ENCODE measurements around the gene HSD11B2.

The HSD11B2 gene

DNA sequence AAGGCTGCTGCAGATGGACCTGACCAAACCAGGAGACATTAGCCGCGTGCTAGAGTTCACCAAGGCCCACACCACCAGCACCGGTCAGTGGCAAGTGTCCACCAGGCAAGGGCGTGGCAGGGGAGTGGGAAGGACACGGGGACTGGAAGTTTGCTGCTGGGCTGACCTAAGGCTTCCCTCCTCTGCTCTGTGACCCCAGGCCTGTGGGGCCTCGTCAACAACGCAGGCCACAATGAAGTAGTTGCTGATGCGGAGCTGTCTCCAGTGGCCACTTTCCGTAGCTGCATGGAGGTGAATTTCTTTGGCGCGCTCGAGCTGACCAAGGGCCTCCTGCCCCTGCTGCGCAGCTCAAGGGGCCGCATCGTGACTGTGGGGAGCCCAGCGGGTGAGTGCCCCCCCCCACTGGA, 4.8 kb downstream of the HSD11B2 start:
- no peak for DNase-seq (ENCODE audit: low read depth, low spot score)

DNA sequence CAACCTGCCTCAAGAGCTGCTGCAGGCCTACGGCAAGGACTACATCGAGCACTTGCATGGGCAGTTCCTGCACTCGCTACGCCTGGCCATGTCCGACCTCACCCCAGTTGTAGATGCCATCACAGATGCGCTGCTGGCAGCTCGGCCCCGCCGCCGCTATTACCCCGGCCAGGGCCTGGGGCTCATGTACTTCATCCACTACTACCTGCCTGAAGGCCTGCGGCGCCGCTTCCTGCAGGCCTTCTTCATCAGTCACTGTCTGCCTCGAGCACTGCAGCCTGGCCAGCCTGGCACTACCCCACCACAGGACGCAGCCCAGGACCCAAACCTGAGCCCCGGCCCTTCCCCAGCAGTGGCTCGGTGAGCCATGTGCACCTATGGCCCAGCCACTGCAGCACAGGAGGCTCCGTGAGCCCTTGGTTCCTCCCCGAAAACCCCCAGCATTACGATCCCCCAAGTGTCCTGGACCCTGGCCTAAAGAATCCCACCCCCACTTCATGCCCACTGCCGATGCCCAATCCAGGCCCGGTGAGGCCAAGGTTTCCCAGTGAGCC, 5.8 kb downstream of the HSD11B2 start:
- no peak for DNase-seq (ENCODE audit: low read depth, low spot score)

DNA sequence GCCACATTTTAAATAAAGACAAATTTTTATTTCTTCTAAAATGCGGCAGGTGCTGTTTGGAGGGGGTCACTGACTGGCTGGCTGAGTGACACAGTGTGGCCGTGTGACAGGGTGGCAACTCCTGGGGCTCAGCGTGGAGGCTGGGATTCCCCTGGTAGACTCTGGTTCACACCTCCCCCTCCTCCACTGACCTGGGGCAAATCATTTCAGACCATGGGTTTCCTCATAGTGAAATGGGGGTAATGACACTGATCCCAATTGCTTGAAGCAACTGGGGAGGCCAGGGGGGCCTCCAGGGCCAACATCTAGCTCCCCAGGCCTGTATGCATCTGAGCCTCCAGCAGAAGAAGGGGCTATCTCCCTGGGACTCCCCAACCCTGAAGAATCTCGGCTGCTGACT, 6.6 kb downstream of the HSD11B2 start:
- DNase-seq (ENCODE audit: low read depth, low spot score) = no peak

DNA sequence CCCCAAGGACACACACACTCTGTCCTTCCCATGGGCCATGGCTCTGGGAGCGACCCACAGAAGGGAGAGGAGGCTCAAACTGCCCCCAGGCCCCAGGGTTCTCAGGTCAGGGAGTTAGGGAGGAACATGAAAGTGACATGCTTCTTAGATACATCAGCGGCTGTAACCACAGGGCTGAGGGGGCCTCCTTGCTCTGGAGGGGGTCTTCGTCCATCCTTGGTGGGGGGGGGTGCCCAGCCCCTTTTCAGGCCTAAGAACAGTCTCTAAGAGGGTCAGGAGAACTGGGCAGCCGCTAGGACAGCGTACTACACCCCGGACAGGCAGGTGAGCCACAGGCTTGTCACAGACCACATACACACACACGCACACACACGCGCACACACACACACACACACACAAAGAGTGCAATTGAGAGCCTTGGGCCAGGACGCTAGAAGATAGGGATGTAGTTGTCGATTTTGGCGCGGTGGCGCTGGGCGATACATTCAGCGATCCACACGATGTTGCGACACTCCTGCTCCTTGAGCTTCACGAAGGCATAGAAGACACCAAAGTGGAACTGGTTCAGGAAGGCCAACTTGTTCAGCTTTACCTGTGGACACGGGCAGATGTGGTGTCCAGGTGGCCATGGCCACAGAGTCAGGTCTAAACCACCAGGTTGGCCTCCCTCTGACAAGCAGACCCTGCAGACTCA, 7.3 kb downstream of the HSD11B2 start:
- DNase-seq (ENCODE audit: low read depth, low spot score) = no peak

DNA sequence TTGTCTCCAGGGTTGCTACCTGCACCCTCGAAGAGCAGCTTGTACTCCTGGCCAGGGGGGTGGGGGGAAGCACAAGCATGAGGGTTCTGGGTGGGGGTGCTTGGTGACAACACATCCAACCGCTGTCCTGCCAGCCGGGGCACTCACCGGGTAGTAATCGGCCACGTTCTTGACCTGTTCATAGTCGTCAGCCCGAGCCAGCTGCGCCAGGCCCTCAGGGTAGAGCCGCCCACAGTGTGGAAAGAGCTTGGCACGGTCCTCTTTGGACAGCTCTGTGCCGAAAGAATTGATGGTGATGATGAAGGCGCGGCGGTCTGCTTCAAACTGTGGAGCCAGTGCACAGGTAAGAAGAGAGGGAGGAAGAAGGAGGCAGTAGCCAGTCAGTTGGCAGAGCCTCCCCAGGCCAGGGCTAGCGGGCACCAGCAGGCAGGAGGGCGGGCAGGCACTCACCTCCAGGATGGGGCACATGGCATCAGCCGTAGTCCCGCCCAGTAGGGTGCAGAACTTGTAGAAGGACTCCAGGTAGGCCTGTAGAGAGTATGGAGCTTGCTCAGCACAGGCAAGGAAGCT, 8.0 kb downstream of the HSD11B2 start:
- no peak for DNase-seq (ENCODE audit: low read depth, low spot score)

DNA sequence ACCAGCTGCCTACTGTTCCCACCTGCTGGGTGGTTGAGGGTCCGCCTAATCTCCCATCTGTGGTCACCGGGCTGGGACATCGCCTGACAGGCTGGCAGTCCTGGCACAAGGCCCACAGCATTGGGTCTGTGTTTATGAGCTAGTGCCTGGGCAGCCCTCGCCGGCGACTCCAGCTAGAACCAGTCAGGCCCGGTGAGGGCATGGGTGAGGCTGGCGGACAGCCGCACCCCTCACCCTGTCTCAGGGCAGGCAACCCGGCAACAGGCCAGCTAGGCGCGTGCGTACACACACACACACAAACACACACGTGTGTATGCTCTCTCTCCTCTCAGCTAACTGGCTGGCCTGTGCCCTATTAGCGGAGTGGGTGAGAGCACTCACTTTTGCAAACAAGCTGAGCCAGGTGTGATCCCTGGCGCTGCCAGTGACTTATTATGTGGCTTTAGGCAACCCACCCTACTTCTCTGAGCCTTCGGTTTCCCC, 10.4 kb downstream of the HSD11B2 start:
- no peak for DNase-seq (ENCODE audit: low read depth, low spot score)

DNA sequence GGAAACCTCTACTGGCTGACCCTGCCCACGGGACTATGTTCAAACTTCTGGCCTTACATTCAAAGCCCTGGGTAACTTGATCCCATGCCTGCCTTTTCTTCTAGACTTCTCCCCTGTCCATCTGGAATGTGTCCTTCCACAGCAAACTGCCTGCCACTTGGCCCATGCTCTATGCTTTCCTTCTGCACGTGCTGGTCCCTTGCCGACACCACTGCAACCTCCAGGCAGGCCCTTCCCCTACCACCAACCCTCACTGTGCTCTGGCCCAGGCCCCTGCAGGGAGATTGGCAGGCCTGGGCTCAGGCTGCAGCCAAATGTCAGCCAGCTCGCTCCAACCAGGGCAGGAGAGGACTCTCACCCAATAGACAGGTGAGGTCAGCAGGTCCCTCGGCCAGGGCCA, 11.0 kb downstream of the HSD11B2 start:
- no peak for DNase-seq (ENCODE audit: low read depth, low spot score)

DNA sequence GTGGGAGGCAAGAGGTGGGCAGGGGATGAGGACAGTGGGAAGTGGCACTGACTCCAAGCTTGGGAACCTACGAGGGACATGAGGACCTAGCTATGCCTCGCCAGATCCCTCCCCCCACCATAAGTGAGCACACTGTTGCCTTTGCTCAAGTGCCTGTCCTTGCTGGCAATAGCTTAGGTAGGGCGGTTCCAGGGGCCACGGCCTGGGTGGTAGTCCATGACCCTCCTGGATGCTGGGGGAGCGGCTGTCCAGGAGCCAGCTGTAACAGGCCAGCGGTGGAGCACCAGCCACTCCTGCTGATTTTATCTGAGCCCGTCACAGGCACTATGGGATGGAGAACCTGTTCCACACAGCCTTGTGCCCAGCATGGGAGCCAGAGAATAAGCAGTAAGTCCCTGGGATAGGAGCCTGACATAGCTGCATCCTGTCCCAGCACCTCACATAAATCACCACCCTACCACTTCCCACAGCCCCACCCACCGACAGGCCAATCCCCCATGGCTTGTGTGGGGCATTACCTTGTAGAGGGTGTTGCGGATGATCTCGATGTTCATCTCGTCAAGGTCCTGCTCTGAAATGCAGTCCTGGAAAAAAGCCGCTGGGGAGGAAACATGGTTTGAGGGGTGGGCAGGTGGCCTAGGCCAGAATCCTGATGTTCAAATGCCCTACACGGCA, 11.8 kb downstream of the HSD11B2 start:
- no peak for DNase-seq (ENCODE audit: low read depth, low spot score)

DNA sequence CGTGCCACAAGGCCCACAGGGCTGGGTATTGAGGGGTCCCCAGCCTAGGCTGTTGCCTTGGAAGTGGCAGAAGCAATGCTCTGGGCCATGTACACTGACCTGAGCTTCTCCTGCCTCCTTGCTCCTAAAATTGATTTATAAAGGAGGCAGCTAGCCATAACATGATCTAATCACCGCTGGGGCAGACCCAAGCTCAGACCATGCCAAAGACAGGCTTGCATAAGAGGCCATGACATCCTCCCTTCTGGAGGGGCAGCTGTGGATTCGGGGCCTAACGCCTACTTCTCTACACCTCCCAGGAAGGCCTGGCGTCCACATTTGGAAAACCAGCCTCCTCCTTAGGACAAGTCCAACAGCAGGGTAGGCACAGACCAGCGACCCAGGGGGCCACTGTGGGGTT, 12.3 kb downstream of the HSD11B2 start:
- no peak for DNase-seq (ENCODE audit: low read depth, low spot score)

DNA sequence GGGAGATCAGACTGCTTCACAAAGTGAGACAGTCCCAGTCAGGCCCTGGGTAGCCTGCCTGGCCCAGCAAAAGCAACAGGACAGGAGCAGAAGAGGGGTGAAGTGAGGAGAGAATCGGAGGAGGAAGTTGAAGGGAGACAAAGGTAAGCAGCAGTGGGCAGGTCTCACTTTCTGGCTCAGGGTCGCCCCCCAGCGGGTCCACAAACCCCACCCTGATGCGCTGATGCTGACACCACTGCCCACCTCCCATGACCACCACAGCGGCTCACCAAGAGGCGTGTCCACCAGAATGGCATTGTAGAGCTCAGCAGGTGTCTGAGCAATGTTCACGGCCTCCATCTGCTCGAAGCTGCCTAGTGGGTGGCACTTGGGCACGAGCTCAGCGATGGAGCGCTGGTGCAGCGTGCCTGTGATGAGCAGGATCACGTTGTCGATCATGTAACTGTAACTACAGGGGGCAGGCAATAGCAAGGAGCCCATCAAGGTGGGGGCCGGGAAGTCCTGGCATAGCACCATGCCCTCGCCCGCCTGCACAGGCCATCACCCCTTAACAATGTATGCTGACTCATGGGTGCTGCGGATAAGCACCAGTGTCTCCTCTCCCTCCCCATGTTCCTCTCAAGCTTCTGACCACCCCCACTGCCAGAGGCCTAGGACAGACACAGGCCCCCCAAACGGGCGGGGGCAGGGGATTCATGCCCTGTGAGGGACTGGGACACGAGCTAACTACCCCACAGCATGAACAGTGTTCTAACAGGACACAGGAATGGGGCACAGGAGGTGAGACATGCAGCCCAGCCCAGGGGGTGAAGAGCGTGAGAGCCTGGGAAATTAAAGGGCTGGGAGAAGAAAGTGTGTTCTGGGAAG, 13.6 kb downstream of the HSD11B2 start:
- DNase-seq (ENCODE audit: low read depth, low spot score) = no peak

DNA sequence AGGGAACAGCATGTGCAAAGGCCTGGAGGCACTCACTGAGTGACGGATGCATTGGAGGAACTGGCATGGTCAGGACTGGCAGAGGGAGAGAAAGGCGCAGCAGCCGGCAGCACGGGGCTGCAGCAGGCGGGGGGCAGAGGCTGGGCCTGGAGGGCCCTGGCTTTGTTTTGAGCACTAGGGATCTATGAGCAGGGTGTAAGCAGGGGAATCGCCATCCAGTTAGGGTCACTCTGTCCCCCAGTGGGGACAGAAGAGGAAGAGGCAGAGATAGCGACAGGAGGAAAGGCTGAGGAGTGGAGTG, 14.2 kb downstream of the HSD11B2 start:
- DNase-seq (ENCODE audit: low read depth, low spot score) = no peak

DNA sequence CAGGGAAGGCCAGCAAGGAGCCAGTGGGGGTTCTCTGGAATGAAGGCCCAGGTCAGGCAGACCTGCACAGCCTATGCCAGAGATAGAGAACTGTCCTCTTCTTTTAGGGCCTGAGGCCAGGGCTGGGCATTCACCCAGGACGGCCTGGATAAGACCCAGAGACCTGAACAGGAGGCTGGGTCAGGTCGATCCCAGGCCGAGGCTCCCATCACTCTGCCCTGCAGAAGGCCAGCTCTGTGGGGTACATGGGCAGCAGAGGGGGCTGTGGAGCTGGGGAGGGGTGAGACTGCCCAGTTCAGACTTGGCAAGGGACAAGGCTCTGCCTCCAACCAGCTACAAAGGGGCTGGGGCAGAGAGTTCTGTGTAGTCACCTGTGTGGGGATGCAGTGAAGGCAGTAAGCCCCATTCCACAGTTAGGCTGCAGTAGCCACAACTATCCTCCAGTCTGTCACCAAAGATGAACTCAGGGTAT, 14.6 kb downstream of the HSD11B2 start:
- no peak for DNase-seq (ENCODE audit: low read depth, low spot score)

DNA sequence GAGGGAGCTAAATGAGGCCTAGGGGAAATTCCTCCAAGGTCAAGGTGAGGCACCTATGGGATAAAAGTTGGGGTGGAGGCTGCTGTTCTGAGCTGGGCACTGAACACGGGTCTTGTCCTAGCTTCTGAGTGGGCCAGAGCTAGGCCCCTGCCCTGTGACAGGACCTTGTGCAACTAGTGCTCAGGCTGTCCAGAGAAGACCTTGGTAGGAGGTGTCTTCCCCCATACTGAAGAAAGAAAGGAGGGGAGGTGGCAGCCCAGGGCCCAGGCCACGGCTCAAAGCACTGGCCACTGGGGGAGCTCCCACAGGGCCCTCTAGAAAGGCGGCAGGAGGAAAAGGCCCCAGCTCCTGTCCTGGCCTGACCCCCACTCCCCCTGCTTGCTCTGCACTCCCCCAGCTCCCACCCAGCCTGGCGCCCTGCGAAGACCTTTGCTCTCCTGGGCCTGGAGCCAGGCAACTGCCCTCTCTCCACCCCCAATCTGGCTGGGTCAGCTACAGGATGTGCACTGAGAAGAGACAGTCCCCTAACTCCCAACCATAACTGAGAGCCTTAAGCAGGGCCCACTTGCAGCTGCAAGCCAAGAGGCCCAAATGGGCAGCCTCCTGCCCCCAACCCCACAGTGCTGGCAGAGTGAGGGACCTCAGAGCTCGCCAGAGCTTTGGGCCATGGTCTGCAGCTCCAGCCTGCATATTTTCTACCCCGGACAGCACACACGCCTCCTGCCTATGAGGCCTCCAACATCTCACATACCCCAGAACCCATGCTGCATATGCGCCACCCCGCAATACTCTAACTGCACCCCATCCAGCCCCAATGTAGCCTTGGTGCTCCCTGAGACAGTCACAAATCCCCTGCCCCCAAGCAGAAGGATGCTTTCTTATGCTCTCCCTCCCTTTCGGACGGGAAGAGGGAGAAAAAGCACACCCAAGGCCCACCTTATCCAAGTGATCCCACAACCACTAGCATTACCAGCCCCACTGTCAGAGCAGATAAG, 15.3 kb downstream of the HSD11B2 start:
- DNase-seq (ENCODE audit: low read depth, low spot score) = no peak

DNA sequence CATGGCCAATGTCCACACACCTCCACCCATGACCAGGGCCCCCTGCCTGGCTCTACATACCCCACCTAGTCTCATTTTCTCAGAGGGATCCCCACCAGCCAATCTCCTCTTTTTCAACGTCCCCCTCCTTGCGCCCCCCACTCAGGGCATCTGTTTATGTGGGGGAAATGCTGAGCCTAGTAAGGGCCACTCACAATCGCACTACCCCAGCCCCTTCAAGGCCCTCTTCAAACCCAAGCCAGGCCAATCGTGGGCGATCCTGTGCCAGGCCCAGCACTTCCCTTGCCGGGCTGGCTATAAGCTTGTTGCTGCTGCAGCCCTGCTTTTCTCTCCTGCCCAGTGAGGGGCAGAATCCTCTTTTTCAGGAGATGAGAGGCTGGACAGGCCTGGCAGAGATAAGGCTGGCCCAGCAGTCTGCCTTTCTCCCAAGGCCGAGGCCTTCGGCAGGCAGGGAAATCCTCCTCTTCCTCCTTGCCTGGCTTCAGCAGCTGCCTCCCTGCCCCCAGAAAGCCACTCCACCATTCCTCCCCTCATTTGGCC, 16.1 kb downstream of the HSD11B2 start:
- no peak for DNase-seq (ENCODE audit: low read depth, low spot score)

DNA sequence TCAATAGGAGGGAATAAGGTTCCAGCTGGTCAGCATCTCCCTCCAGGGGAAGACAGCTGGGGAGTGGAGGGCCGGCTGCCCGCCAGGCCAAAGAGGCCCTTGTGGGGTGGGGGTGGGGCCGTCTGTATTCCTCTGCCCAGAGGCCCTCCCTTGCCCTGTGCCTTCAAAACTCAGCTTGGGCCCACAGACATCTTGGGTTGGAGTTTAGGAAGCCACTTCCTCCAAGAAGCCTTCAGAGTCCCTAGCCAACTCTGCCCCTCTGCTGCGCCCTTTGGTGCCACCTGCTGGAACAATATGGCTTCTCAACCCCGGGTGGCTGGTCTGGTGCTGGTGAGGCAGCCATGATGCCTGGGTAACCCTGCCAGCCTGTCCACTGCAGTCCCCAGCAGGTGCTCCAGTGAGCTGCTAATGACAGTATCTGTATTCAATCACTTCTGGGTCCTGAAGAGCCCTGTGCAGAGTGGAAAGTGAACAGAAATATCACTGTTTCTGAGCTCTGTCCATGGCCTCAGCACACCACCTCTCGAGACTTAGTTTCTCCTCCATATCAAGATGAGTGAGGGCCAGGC, 16.7 kb downstream of the HSD11B2 start:
- DNase-seq (ENCODE audit: low read depth, low spot score) = no peak

DNA sequence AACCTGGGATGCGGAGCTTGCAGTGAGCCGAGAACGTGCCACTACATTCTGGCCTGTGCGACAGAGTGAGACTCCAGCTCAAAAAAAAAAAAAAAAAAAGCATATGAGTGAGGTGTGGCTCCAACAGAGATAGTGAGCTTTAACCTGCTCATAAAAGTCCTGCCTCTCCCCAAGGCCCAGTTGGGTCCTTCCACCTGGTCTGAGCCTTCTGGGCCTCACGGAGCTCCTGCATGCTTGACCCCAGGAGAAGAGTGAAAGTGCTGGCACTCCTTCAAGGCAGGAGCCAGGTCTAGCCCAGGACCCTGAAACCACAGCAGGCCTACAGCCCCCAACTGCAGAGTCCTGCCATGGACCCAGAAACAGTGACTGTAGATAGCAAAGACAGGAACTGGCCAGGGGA, 17.7 kb downstream of the HSD11B2 start:
- DNase-seq (ENCODE audit: low read depth, low spot score) = no peak

DNA sequence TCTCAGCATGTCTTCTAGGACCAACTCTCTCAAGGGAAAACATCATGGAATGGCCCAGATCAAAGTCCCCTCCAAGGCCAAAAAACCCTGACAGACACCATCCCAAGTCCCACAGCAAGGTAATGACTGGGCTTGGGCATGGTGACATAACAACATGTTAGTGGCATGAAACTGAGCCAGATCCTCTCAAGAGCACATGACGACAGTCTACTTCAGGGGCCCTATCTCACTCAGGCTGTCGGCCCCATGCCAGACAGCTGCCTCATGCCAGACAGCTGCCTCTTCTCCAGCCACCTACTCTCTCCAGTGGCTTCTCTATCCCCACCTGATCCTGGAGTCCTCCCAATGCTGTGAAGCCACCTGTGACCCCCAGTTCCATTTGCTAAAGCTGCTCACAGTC, 18.4 kb downstream of the HSD11B2 start:
- DNase-seq (ENCODE audit: low read depth, low spot score) = no peak

DNA sequence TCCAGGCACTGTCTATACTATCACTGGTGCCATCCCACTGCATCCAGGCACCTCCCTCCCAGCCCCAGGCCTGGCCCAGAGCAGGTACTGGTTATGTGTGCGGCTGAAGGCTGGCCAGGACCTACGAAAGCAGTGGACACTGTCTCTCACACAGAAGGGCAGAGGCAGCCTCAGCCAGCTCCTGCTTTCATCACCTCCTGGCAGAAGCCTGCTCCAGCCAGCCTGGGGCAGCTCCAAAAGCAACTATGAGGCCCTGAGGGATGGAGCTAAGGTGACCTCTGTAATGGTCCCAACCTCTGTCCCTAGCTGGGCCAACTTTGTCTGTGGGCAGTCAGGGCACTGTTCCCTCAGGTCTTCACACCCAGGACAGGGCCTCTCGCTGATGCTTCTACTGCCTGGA, 18.8 kb downstream of the HSD11B2 start:
- no peak for DNase-seq (ENCODE audit: low read depth, low spot score)

DNA sequence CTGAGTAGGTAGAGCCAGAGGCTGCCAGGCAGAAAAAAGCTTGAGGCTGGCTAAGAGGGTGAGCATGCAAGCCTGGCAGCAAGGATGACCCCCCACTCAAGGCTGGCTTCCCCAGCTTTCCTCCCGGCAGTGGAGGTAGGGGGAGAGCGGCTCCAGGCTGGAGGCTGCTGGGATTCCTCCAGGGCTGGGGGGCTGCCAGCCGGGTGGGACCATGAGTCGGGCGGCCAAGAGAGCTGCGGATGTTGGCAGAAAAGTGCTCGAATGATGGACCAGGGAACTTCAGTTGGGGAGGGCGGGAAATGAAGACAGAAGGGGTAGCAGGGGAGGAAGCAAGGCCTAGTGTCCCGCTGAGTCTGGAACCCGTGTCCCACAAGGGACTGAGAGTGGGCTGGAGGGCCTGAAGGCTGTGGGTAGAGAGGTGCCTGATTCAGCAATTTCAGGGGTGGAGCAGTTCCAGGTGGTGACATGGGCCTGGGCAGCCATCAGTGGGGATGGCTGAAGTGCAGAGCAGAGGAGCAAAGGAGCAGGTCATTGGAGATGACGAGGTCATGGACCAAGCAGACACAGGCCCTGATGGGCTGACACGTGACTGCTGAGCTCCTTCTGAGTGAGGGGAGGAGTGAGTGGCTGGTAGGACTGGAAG, 20.3 kb downstream of the HSD11B2 start:
- no peak for DNase-seq (ENCODE audit: low read depth, low spot score)

All from brain pericyte (primary cell).